Renal cortical epithelial cell (primary cell): ENCODE measurements around the gene RILPL1. TPM values are rescaled to one million over a fixed set of nuclear protein-coding genes. Genes with fewer than 3 reads are reported as not detected.
"Not testable (repeated sequence)": the region's sequence is repeated elsewhere in the genome, so short reads cannot be mapped to it uniquely, and the experiment has no call there.

Experiments used
- DNase-seq: peaks from one replicate; pipeline ENCODE4 v3.0.0-alpha.2; 2011; ENCODE audit warnings: low read depth
- total RNA-seq: library from RNA; depleted of rRNA; stranded (reverse); fragments of >200 nt; gene quantifications from 2 replicates; pipeline ENCODE4 v1.2.3, GENCODE V29; 2014

Gene RILPL1
- total RNA-seq, 1 donor from 2014 or later, result 11.2 TPM

DNA sequence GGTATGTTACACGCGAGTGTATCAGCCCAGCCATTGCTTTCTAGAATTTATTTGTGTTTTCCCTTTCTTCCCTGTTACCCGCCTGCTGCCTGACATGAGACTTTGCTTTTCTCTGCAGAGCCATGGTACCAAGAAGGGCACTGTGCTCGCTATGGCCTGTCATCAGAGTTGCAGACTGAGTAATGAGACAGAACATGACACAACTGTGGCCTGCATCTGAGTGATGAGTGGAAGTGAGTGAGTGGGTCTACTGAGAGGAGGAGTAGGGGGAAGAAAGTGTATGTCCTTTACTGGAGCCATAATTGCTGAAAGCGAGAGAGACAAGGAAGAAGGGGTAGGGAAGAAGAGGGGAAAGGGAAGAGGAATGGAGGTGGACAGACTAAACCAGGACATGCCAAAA is 2.9 kb downstream of the RILPL1 start:
- DNase-seq, result no peak

DNA sequence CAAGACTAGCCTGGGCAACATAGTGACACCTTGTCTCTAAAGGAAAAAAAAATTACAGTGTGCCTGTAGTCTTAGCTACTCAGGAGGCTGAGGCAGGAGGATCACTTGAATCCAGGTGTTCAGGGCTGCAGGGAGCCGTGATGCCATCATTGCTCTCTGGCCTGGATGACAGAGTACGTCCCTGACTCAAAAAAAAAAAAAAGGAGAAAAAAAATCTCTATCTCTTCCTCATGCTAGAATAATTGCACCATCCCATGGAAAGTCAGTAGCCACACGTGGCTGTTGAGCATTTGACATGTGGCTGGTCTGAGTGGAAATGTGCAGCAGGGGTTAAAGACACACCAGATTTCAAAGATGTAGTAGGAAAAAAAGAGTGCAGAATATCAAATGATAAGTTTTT is 3.8 kb downstream of the RILPL1 start:
- no peak for DNase-seq

DNA sequence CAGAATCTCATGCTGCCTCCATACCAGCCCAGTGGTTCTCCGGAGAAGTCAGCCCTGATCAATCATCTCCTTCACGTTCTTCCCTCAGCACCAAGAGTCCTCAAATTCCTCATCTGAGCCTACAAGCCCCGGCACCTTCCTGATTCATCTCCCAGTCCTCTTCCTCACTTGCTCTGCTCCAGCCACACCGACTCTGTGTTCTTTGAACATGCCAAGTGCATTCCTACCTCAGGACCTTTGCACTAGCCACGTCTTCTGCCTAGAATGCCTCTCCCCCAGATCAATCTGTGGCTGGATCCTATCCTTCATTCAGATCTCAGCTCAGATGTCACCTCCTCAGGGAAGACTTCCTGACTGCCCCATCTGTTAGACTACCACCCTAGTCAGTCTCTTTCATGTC is 4.7 kb downstream of the RILPL1 start:
- DNase-seq, result no peak

DNA sequence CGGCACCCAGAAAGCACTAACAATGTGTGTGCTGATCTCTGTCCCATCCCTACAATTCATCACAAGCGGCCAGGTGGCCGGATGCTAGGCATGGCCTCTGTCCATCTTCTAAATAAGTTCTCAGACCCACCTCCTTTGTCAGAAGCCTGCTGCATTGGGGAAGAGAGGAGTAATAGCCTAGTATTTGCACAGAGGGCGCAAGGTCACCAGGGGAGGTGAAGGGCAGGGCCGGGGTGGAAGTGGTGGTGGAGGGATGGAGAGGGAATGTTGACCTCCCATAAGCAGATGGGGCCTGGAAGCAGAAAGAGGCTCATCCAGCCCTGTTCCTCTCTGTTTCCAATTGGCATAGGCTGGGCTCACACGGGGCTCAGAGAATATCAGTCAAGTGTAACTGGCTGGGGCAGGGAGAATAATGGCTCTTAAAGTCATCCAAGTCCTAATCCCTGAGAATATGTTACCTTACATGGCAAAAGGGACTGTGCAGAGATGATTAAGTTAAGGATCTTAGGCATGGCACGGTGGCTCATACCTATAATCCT is 6.9 kb downstream of the RILPL1 start:
- DNase-seq, result no peak

DNA sequence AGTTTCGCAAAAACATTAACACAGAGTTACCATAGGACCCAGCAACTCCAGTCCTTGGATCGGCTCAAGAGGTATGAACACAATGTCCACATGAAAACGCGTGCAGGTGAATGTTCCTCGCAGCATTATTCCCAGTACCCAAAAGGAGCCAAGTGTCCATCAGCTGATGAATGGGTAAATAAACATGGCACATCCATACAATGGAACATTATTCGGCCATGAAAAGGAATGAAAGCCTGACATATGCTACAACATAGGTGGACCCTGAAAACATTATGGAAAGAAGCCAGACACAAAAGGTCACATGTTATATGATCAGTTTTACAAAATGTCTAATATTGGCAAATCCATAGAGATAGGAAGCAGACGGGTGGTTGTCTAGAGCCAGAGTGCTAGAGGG is 9.1 kb downstream of the RILPL1 start:
- no peak for DNase-seq

DNA sequence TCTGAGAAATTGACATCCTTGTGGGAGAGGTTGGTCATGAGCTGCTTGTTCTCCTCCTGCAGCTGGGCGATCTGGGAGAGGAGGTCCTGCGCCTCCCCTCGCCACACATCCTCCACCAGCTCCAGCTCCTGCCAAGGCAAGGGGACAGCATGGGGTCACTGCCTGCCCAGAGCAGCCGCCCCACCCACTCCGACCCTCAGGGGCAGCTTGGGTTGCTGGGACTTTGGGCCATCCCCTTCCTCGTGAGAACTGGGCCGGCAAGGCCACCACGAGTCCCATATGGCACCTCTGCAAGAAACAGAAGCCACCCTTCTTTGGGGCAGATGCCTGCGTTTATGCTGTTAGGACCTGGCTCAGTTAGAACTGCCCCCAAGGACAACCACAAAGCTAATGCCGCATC is 10.0 kb downstream of the RILPL1 start:
- DNase-seq, result no peak

DNA sequence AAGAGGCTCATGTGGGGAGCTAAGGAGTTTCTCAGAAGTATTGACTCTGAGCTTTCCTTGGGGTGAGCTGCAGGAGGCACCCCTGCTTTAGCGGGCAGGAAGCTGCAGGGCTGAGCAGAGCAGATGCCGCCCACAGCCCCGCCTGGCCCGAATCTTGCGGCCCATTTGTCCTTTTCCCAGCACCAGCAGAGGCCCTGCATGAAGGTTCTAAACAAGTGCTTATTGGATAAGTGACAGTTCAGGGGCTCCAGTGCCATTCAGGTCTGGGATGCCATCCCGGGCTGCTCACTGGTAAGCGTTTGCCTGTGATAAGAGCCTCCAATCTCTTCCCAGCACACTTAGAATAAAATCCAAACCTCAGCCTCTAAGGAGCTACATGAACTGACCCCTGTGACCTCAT is 11.4 kb downstream of the RILPL1 start:
- no peak for DNase-seq

DNA sequence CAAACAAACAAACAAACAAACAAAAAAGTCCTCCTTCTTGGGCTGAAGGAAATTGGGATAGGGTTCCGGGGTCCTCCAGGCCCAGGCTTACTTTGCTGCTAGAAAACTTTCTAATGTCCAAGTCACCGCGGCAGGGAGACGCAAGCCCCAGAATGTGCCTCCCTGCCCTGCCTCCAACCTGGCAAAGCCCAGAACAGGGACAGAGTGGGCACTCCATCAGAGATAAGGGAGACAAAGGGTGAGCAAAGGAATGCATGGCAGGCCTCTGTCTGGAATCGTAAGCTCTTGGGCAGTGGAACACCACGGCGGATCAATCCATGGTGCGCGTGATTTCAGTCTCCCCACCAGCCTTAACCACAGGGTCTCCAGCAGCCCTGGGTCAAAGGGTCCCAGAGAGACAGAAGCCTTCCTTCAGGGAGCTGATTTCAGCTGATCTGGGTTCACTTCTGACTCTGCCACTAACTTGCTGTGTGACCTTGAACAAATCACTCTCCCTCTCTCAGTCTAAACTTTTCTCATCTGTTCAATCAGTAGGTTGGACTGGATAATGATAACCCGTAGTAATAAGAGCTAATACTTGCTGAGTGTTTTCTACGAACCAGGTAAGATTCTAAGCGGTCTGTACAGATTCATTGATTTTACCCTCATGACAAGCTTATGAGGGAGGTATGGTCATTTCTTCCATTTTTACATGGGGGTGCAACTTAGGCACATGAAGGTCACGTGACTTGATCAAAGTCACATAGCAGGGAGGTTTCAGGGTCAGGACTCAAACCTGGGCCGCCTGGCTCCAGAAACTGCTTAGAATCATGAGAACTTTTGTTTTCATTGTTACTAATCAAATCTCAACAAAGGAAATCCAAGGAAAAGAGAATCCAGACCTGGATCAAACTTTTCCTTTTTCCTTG is 12.7 kb downstream of the RILPL1 start:
- DNase-seq, result no peak

DNA sequence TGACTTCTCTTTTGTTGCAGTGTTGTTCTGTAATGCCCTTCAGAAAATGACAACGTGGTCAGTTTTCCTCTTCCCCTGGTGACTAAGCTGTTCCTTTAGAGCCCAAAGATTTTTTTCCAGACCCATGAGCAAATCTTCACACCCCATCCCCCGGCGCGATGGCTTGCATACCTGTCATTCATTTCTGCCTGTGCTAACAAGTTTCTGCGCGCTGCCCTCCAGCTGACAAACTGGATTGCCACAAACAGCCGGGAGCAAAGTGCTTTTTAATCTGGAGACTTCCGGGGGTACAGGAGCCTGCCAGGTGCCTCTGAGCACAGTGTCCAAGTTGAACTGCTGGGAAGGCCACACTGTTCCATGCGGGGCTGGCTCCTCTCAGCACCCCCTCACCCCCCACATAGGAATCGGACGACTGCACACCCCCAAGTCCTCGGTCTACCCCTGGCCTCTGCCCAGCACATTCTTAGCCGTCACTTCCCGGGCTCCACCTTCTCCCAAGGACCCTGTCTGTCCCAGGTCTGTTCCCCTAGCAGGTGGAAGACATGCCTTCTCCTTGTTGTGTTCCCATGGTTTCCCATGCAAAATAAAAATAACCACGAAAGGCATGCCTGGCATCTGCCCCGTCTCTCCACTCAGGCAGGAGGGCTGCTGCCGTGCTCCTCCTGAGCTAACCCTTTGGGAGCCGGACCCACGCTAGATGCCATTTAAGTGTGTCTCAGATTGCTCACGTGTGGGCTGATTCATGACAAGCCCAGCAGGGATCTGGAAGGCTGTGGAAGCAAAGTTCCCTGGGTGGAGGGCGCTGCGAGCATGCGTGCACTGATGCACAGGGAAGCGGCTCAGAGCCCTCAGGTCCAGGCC is 14.1 kb downstream of the RILPL1 start:
- peak; percentile 91 for DNase-seq

DNA sequence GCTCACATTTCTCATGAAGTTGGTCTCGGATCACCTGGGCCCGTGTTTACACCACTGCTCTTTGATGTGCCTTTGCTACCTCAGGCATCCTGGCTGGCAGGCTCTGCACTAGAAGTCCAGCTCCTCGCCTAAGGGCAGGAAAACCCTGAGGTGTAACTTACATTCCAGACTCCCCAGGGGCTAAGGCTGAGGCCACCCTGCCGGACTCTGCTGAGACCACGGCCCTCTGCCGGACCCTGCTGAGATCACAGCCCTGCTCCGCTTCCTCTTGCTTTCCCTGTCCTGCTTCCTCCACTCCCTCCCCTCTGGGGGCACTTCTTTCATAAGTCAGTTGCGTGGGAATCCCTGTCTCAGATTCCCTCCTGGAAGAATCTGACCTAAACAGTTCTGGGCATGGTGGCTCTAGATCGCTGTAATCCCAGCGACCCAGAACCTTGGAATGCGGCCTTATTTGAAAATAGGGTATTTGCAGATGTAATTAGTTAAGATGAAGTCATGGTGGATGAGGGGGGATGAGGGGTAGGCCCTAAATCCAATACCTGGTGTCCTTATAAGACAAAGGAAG is 17.2 kb downstream of the RILPL1 start:
- no peak for DNase-seq

DNA sequence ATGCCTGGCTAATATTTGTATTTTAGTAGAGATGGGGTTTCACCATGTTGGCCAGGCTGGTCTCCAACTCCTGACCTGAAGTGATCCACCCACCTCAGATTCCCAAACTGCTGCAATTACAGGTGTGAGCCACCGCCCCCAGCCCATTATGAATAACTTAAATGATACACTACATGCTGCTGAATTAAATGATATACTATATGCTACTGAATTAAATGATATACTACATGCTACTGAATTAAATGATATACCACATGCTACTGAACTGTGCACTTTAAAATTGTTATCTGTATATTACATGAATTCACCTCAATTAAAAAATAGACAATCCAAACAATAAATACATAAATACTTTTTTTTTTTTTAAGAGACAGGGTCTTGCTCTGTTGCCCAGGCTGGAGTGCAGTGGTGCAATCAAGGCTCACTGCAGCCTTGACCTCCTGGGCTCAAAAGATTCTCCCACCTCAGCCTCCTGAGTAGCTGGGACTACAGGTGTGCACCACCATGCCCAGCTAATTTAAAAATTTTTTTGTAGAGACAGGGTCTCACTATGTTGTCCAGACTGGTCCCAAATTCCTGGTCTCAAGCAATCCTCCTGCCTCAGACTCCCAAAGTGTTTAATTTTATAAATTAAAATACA is 18.8 kb downstream of the RILPL1 start:
- DNase-seq, result not testable (repeated sequence)

DNA sequence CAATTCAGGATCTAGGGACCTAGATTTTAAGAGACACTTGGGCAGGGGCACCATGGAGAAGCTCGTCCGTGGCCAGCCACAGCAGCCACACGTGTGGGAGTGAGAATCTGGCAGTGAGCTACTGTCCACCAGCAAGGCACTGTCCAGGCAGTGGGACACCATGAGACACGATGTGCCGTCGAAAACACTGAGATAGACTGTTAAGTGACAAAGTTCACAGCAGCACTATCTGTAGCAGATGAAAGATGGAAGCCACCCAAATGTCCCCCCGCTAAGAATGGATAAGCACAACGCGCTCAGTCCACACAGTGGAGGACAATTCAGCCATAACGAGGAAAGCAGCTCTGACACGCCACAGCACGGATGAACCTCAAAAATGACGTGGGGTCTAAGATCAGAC is 19.7 kb downstream of the RILPL1 start:
- no peak for DNase-seq

DNA sequence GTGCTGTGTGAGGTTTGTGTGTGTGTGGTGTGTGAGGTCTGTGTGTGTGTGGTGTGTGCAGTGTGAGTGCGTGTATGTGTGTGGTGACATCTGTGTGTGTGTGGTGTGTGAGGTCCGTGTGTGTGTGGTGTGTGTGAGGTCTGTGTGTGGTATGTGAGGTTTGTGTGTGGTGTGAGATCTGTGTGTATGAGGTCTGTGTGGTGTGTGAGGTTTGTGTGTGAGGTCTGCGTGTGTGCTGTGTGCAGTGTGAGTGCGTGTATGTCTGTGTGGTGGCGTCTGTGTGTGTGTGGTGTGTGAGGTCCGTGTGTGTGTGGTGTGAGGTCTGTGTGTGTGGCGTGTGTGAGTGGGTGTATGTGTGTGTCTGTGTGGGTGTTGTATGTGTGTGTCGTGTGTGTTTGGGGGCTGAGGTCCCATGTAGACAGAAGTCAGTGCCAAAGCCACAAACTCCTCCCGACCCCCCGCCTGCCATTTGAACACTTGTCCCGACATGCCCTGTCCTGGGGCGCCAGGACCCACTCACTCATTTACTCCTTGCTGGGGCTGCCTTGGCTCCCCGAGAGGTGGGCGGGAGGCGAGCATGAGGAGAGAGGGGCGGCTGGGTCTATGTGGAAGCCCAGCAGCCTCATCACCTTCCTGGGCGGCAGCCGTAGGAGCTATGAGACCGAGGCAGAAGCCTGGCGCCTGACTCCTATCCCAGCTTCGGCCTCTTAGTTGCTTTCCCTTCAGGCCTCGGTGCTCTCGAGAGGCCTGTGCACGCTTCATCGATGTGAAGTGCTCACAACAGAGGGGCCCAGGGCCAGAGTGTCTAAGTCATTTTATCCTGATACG is 20.5 kb downstream of the RILPL1 start:
- no peak for DNase-seq

DNA sequence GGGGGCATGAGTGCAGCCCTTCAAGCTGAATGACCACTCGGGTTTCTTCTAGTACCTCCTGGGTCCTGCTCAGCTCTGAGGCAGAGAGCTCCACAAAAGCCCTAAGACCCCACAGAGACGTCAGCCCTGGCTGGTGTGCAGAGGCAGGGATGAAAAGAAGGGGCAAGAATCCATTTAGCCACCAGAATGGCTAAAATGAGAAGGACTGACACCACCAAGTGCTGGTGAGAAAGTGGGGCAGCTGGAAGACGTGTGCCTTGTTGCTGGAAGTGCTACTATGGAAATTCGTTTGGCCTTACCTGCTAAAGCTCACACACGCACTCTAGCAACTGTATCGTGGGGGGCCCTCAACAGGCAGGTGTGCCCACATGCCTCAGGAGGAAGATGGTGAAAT is 26.7 kb downstream of the RILPL1 start:
- no peak for DNase-seq

DNA sequence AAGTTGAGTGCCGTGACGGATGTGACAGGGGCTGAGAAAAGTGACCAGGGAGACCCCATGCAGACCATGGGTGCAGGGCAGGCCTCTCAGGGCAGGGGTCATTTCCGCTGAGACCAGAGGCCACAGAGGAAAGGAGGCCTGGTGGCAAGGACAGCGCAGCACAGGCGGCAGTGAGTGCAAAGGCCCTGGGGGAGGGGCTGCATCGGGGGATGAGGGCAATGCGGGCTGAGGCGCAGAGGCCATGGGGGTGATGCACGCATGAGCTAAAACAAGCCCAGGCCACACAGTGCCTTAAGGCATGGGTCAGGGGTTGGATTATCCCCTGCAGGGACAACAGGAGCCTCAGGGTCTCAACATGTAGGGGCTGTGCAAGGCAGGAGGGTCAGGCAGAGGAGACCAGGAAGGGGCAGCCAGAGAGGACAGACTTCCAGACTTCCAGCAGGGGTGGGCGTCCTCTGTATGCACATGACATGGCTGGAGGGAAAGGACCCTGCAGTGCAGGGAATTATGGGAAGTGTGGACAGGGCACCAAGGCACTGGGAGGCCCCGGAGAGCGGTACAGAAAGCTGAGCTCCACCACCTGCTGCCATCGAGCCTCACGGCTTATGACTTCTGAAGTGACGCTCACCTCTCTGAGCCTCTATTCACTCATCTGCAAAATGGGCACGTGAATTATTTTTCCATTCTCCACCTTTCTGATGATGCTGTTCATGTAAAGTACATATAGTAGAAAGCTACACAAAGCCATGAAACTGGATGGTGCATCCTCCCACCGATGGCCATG is 27.3 kb downstream of the RILPL1 start:
- no peak for DNase-seq

DNA sequence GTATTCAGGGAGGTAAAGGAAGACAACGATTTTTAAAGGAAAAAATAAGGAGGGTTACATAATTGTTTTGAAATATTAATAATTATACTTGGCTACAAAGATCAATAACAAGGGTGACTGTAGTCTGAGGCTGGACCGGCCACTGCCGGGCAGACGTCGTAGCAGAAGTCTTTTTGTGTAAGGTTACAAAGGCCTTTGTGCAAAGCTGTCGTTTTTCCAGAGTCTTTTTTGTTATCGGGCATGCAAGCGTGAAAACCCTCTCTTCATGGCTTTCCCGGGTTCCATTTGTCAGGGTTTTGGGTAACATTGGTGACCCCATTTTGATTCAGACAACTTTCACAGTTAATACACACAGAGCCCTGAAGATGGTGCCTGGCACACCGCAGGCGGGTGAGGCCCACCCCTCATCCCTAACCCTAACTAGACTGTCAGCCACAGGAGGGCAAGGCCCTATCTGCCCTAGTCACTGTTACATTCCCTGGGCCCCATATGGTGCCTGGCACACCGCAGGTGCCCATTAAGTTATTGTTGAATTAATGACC is 31.3 kb downstream of the RILPL1 start:
- DNase-seq, result no peak

DNA sequence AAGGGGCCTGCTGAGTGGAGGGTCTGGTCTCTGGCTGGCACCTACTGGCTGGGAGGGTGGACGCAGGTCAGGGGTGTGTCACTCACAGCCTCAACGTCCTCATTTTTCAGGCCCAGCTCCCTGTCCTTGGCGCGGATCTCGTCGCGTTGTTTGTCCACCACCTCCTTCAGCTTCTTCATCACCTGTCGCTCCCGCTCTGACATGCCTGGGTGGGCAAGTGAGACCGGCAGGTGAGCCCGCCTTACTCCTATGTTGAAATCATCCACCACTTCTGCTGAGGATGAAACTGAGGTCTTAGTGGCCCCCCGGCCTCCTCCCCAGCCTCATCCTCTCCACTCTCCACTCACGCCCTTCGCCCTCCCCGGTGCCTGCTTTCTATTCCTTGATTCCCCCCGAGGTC is 34.2 kb downstream of the RILPL1 start:
- no peak for DNase-seq

DNA sequence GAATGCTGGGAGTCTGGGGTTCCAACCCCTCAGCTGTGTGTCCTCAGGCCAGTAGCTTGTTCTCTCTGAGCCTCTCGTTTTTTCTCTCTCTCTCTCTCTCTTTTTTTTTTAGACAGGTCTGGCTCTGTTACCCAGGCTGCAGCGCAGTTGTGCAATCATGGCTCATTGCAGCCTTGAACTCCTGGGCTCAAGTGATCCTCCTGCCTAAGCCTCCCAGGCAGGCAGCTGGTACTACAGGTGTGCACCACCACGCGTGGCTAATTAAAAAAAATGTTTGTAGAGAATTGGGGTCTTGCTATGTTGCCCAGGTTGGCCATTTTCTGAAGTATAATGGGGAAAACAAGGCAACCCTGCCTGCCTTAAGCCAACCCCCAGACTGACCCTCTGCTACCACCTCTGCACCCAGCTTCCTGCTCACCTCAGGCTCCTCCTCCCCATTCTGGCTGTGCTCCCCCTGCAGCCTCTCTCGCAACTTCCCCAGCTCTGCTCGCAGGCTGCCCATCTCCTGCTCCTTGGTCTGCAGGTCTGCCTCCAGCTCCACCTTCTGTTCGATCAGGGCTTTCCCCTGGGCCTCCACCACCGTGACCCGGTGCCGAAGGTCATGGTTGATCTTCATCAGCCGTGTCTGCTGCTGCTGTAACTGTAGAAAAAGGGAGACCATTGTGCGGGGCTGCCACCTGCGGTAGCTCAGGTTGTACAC is 35.2 kb downstream of the RILPL1 start:
- DNase-seq, result no peak

DNA sequence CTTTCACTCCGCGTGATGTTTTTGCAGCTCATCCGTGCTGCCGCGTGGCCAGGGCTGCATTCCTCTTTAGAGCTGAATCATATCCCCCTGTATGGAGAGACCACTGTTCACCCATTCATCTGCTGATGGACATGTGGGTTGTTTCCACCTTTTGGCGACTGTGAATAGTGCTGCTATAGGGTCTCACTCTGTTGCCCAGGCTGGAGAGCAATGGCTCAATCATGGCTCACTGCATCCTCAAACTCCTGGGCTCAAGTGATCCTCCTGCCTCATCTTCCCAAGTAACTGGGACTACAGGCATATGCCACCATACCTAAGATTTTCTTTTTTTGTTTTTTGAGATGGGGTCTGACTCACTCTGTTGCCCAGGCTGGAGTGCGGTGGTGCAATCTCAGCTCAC is 36.5 kb downstream of the RILPL1 start:
- no peak for DNase-seq
